ENCODE data around the gene NOC2L. TPM values are rescaled to one million over a fixed set of nuclear protein-coding genes. Genes with fewer than 3 reads are reported as not detected.
"Not testable (repeated sequence)": the region's sequence is repeated elsewhere in the genome, so short reads cannot be mapped to it uniquely, and the experiment has no call there.

The NOC2L gene
- total RNA-seq, 2 experiments from 2014 or later: 77.9 to 99.0 TPM

- CTCF ChIA-PET (ENCODE audit: unreplicated experiment): no interaction called here
- H3K27ac ChIP-seq (ENCODE audit: low read depth, low read length, poor library complexity, severe bottlenecking): no peak overlapping the region
- no TSS peak for BruUV-seq (replicated peaks)
- H4K20me1 ChIP-seq (ENCODE audit: insufficient read depth, low read length): no peaks in the 10 kb centered on the region
- no peak overlapping the region for H3K4me3 ChIP-seq (ENCODE audit: low read depth, low read length, poor library complexity, severe bottlenecking)
- H2AFZ ChIP-seq (ENCODE audit: low read length): no peak overlapping the region
- TF ChIP-seq, protein P1, sequence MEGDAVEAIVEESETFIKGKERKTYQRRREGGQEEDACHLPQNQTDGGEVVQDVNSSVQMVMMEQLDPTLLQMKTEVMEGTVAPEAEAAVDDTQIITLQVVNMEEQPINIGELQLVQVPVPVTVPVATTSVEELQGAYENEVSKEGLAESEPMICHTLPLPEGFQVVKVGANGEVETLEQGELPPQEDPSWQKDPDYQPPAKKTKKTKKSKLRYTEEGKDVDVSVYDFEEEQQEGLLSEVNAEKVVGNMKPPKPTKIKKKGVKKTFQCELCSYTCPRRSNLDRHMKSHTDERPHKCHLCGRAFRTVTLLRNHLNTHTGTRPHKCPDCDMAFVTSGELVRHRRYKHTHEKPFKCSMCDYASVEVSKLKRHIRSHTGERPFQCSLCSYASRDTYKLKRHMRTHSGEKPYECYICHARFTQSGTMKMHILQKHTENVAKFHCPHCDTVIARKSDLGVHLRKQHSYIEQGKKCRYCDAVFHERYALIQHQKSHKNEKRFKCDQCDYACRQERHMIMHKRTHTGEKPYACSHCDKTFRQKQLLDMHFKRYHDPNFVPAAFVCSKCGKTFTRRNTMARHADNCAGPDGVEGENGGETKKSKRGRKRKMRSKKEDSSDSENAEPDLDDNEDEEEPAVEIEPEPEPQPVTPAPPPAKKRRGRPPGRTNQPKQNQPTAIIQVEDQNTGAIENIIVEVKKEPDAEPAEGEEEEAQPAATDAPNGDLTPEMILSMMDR (conservative IDR thresholded peaks at IDR 0.05; ENCODE audit: low read length): no peak
- TF ChIP-seq EZH2phosphoT487 (IDR thresholded peaks at IDR 0.05; ENCODE audit: borderline replicate concordance, low read depth, low read length): no peak
- no peaks in the 10 kb centered on the region for H3K9me2 ChIP-seq (ENCODE audit: insufficient read depth, low read length)
- no peaks in the 10 kb centered on the region for H3K4me1 ChIP-seq (ENCODE audit: insufficient read depth, low read length, poor library complexity, severe bottlenecking)
- H3K36me3 ChIP-seq (ENCODE audit: insufficient read depth, low read length): no peaks in the 10 kb centered on the region
- intact Hi-C loops (cut with micrococcal nuclease; ENCODE audit: unreplicated experiment): no loop called here
- POLR2A ChIA-PET: interaction anchor here (1.4 kb wide), 1 partner anchor 15 kb away, joined by 4 read pairs; no protein-coding TSS in a partner anchor
- no peak overlapping the region for H3K4me2 ChIP-seq (ENCODE audit: low read length)
- no peaks in the 10 kb centered on the region for H3K79me2 ChIP-seq (ENCODE audit: insufficient read depth, low read depth, low read length)
- H3K9me3 ChIP-seq (ENCODE audit: low read length): no peaks in the 10 kb centered on the region
- no peak for DNase-seq (ENCODE audit: low spot score)
Observed at GRCh38 chr1:992362-992761, 33.3 kb upstream of the NOC2L start.

DNA sequence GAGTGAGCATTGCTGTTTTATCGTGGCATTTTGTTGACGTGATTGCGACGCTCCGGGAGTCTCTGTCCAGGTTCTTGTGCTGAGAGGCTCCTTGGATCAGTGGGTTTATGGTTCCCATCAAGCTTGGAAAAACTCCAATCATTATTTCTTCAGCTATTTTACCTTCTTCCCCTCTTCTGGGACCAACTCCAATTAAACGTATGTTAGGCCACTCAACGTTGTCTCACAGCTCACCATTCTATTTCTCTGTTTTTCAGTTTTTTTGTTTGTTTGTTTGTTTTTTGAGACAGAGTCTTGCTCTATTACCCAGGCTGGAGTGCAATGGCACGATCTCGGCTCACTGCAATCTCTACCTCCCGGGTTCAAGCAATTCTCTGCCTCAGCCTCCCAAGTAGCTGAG is 32.8 kb upstream of the NOC2L start:
- no TSS peak for BruUV-seq (replicated peaks)
- H3K4me3 ChIP-seq (ENCODE audit: low read depth, low read length, poor library complexity, severe bottlenecking): no peak overlapping the region

GRCh38 chr1:991275-991674 is 32.2 kb upstream of the NOC2L start:
- H4K20me1 ChIP-seq (ENCODE audit: insufficient read depth, low read length); intact Hi-C loops (cut with micrococcal nuclease; ENCODE audit: unreplicated experiment); H3K36me3 ChIP-seq (ENCODE audit: insufficient read depth, low read length); H3K4me2 ChIP-seq (ENCODE audit: low read length); CTCF ChIA-PET (ENCODE audit: unreplicated experiment); BruUV-seq (replicated peaks); H3K79me2 ChIP-seq (ENCODE audit: insufficient read depth, low read depth, low read length); H3K4me1 ChIP-seq (ENCODE audit: insufficient read depth, low read length, poor library complexity, severe bottlenecking); H3K27ac ChIP-seq (ENCODE audit: low read depth, low read length, poor library complexity, severe bottlenecking); DNase-seq (ENCODE audit: low spot score); H2AFZ ChIP-seq (ENCODE audit: low read length); H3K4me3 ChIP-seq (ENCODE audit: low read depth, low read length, poor library complexity, severe bottlenecking); H3K9me3 ChIP-seq (ENCODE audit: low read length); H3K9me2 ChIP-seq (ENCODE audit: insufficient read depth, low read length): not testable (repeated sequence)
- POLR2A ChIA-PET: interaction anchor here (1.4 kb wide), 1 partner anchor 17 kb away, joined by 4 read pairs; no protein-coding TSS in a partner anchor

More for the DNA sequence above, 32.8 kb upstream of the NOC2L start:
- intact Hi-C loops (cut with micrococcal nuclease; ENCODE audit: unreplicated experiment): no loop called here
- TF ChIP-seq, protein P1 (conservative IDR thresholded peaks at IDR 0.05; ENCODE audit: low read length): no peak
- TF ChIP-seq EZH2phosphoT487 (IDR thresholded peaks at IDR 0.05; ENCODE audit: borderline replicate concordance, low read depth, low read length): no peak
- H3K9me3 ChIP-seq (ENCODE audit: low read length): no peaks in the 10 kb centered on the region
- POLR2A ChIA-PET: interaction anchor here (1.4 kb wide), 1 partner anchor 16 kb away, joined by 4 read pairs; no protein-coding TSS in a partner anchor
- CTCF ChIA-PET (ENCODE audit: unreplicated experiment): no interaction called here
- no peak overlapping the region for H3K4me2 ChIP-seq (ENCODE audit: low read length)
- no peaks in the 10 kb centered on the region for H3K36me3 ChIP-seq (ENCODE audit: insufficient read depth, low read length)
- H2AFZ ChIP-seq (ENCODE audit: low read length): no peak overlapping the region
- no peaks in the 10 kb centered on the region for H4K20me1 ChIP-seq (ENCODE audit: insufficient read depth, low read length)
- H3K4me1 ChIP-seq (ENCODE audit: insufficient read depth, low read length, poor library complexity, severe bottlenecking): no peaks in the 10 kb centered on the region
- H3K79me2 ChIP-seq (ENCODE audit: insufficient read depth, low read depth, low read length): no peaks in the 10 kb centered on the region
- no peak for DNase-seq (ENCODE audit: low spot score)
- no peaks in the 10 kb centered on the region for H3K9me2 ChIP-seq (ENCODE audit: insufficient read depth, low read length)
- no peak overlapping the region for H3K27ac ChIP-seq (ENCODE audit: low read depth, low read length, poor library complexity, severe bottlenecking)

- H3K4me3 ChIP-seq (ENCODE audit: low read depth, low read length, poor library complexity, severe bottlenecking); CTCF ChIA-PET (ENCODE audit: unreplicated experiment); POLR2A ChIA-PET; H3K9me3 ChIP-seq (ENCODE audit: low read length); H3K27ac ChIP-seq (ENCODE audit: low read depth, low read length, poor library complexity, severe bottlenecking); H3K79me2 ChIP-seq (ENCODE audit: insufficient read depth, low read depth, low read length); DNase-seq (ENCODE audit: low spot score); H3K4me2 ChIP-seq (ENCODE audit: low read length); H3K36me3 ChIP-seq (ENCODE audit: insufficient read depth, low read length); H3K4me1 ChIP-seq (ENCODE audit: insufficient read depth, low read length, poor library complexity, severe bottlenecking); H4K20me1 ChIP-seq (ENCODE audit: insufficient read depth, low read length); BruUV-seq (replicated peaks); H2AFZ ChIP-seq (ENCODE audit: low read length); H3K9me2 ChIP-seq (ENCODE audit: insufficient read depth, low read length): not testable (repeated sequence)
- intact Hi-C loops (cut with micrococcal nuclease; ENCODE audit: unreplicated experiment): loop anchor here (10.0 kb wide), 1 partner anchor 47 kb away; no protein-coding TSS in a partner anchor
Observed at GRCh38 chr1:988061-988460, 29.0 kb upstream of the NOC2L start.

All from OCI-LY7 (cell line).